GM18867 (cell line): ENCODE measurements around the gene PTGES2.

Experiments
- ATAC-seq: cut with Tn5 transposase; IDR thresholded peaks from one replicate; pipeline ENCODE4 v1.9.1; 2021; ENCODE audit warnings: mild to moderate bottlenecking, moderate library complexity; ENCODE audit not compliant: unreplicated experiment

The PTGES2 gene

DNA sequence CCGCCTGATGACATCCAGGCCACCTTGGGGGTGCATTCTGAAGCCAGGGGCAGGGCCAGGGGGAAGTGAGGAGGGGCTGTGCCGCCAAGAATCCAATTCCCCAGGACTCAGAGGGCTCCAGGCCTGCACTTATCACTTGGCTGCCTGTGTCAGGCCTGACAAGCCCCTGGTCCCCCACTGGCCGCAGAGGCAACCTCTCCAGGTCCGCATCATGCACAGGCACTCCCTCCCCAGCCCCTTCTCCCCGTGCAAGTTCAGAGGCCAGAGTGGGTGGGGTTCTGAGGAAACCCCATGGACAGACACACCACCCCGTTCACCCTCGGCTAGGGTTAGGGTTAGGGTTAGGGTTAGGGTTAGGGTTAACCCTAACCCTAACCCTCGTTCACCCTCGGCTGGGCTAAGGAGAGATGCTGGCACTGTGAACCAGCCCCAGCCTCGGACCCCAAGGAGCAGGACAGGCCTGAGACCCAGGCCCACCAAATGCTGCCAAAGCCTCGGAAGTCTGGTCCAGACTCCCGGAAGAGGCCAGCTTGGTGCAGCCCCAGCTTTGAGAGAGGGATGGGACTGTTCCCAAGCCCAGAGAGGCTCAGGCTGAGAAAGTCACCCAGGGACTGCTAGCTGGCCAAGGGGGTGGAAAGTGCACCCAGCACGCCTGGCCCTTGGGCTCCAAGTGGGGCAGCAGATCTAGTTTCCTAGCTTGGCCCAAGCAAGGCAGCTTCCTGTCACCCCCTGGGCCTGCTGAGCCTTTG is 26.6 kb upstream of the PTGES2 start:
- no peak for ATAC-seq

- no peak for ATAC-seq
Measured at GRCh38 chr9:128153060-128153946, 25.8 kb upstream of the PTGES2 start.

DNA sequence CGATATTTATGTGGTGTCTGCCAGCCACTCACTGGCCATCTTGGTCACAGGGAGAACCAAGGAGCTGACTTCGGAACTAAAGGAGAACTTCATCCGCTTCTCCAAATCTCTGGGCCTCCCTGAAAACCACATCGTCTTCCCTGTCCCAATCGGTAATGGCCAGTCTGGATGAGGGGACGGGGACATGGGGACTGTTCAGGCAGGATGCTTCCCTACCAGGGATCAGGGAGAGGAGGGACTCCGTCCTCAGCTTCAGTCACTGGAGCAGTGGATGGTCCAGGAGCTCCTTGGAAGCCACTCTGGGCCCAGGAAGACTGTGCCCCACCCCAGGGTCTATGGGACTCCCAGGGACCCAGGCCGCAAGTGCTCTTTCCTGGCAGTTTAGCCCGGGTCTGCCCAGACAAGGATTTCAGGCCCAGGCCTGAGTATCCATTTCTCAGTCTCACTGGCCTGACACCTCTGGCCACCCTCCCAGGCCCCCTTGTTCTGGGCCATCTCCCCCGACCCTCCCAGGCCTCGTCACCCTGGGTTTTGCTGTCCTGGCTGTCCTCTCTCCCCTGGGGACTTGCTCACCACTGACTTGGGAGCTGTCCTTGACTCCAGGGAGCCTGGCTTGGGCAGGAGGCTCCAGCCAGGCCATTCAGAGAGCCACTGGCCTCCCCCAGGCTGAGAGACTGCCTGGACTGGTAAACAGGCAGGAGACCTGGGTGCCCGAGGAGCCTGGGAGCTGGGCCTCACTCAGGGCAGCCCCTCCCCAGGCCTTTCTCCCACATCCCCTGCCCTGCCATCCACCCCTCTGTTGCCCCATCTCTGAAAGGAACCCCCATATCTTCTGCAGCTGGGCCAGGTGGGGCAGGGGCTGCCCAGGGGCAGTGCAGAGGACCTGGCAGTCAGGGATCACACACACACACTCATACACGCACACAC is 24.9 kb upstream of the PTGES2 start:
- ATAC-seq: no peak

- no peak for ATAC-seq
Measured at GRCh38 chr9:128151309-128152132, 24.0 kb upstream of the PTGES2 start.

- ATAC-seq: no peak
Measured at GRCh38 chr9:128150594-128151308, 23.2 kb upstream of the PTGES2 start.

GRCh38 chr9:128149951-128150593 is 22.5 kb upstream of the PTGES2 start:
- no peak for ATAC-seq

DNA sequence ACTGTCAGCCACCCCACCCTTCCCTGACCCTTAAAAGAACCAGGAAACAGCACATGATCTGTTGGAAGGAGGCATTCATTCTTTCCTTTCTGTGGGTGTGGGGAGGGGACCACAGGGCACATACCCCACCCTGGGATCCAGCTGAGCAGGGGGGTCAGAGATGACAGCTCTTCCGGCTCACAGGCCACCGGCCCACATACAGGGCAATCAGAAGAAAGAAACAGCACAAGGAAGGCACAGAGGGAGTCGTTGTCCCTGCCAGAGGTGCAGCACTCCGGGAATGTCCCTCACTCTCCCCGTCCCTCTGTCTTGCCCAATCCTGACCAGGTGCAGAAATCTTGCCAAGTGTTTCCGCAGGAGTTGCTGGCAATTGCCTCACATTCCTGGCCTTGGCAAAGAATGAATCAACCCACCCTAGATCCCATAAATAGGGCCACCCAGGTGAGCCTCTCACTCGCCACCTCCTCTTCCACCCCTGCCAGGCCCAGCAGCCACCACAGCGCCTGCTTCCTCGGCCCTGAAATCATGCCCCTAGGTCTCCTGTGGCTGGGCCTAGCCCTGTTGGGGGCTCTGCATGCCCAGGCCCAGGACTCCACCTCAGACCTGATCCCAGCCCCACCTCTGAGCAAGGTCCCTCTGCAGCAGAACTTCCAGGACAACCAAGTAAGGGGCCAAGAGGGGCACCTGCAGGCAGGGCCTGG is 21.6 kb upstream of the PTGES2 start, which contains the start of gene LCN2:
TSS of gene LCN2 (plus strand) at position 453 of the 701 bp plus-strand sequence. CDS start at position 526, 73 bp downstream.
- ATAC-seq: no peak

DNA sequence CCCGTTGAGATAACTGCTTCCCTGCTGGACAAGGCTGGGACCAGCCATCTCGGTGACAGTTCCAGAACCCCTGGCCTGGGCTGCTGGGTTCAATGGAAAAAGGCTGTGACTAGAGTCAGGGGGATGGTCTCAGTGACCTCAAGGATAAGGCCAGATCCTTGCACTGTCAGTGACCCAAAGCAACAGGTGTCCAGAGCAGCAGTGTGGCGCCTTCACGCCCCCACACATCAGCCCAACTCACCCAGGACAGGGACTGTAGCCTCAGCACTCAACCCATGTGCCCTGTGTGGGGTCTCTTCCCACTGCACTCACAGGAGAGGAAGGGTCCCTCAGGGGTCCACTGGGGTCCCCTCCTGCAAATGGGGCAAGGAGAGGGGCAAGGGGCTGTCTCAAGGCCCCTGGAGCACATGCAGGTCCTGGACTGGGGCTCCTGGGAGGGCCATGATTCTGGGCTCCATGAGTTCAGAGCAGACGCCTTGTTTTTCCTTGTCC is 21.0 kb upstream of the PTGES2 start:
- ATAC-seq: no peak

- no peak for ATAC-seq
Measured at GRCh38 chr9:128146591-128147120, 19.1 kb upstream of the PTGES2 start.

- no peak for ATAC-seq
Measured at GRCh38 chr9:128145951-128146351, 18.4 kb upstream of the PTGES2 start.

- no peak for ATAC-seq
Measured at GRCh38 chr9:128145536-128145935, 18.0 kb upstream of the PTGES2 start.

GRCh38 chr9:128144239-128145181 is 17.0 kb upstream of the PTGES2 start:
- no peak for ATAC-seq

GRCh38 chr9:128143525-128144238 is 16.2 kb upstream of the PTGES2 start:
- ATAC-seq: no peak

GRCh38 chr9:128142596-128142995 is 15.1 kb upstream of the PTGES2 start:
- no peak for ATAC-seq

GRCh38 chr9:128142061-128142460 is 14.5 kb upstream of the PTGES2 start:
- ATAC-seq: no peak

- no peak for ATAC-seq
Measured at GRCh38 chr9:128141604-128142003, 14.1 kb upstream of the PTGES2 start.
